ENCODE results near the gene LTBP2.

The LTBP2 gene

DNA sequence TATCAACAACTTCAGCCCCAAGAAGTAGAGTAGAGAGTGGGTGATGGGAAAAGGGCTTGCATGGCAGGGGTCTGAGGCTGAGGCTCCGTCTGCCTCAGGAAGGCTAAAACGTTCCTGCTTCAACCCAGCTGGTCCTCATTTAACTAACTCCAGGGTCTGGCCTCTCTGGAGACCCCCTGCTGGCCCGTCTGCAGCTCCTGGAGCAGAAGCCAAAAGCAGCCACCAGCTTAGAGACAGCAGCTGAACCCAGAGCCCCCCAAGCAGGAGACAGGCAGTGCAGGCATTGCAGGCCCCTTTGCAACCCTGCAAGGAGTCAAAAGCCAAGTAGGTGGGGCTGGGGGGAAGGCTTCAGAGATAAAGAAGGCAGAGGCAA, 25.1 kb upstream of the LTBP2 start:
- DNase-seq, result no peak

DNA sequence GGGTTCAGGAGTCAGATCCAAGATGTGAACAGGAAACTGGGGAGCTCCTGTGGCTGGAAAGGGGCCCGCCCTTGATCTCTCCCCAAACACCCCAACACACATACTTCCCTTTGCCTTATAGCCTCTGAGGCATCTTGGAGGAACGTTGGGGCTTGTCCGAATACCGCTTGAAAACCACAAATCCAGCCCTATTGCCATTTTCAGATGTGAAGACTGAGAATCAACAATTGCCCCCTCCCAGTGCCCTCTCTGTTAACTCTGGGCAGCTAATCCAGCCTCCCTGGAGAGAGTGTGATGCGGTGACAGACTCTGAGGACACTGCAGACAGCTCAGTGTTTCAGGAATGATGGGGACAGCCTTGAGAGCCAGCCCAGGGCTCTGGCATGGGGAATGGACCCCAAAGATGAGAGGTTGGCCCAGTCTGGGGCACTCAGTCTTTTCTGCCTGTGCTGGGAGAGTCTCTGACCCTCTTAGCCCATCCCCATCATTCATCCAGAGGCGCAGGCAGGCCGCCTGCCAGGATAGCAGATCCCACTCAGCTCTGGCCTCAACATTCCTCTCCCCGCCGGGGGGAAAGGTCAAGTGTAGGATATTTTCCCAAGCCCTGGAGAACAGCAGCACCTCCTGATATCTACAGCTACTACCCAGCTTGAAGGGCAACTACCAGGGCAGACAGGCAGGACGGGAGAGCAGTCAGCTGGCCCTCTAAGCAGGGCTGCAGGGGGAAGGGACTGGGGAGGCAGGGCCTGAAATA, 24.6 kb upstream of the LTBP2 start:
- DNase-seq, result no peak

DNA sequence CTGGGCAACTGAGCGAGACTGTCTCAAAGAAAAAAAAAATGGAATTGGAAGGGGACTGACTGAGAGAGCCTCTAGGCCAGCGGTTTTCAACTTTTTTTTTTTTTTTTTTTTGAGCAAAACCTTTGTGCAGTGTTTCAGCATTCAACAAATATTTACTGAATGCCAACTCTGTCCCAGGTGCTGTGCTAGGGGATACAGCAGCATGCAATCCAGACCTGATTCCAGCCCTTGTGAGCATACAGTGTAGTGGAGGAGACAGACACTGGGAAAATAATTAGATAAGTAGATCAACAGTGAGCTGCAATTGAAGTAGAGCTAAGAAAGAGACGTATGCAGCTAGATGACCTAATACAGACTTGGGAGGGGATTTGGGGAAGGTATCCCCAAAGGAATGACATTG, 23.8 kb upstream of the LTBP2 start:
- no peak for DNase-seq

DNA sequence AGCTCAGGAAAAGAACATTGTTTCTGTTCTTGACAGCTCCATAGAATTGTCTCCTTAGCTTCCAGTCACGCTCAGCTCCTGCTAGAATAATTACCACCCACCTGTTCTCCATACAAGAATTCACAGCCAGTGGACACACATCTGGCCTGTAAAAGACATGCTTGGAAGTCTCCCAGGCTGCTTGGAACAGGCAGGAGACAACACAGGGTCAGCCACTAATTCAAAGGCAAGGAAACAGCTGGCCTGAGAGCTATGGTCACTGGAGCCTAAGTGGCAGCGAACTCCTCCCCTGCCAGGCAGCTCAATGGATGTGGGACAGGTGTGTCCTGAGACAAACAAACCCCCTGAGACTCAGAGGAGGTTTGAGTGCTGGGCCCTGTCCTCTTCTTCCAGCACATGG, 22.9 kb upstream of the LTBP2 start:
- DNase-seq, result no peak

DNA sequence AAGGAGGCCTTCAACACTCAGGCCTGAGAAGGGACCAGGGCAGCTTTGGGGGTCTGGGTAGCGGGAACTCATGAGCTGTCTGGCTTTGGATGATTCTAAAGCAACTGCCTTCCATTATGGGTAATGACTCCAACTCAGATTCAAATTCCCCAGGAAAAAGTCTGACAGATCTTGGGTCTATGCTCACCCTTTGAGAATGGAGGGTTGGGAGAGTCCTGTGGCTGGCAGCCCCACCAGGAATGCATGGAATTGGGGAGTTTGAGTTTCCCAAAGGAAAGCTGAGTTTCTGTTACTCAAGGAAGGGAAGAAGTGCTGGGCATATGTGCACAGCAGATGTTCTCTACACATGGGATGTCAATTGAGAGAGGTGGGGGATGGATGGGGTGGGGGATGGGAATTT, 22.4 kb upstream of the LTBP2 start:
- DNase-seq, result no peak

DNA sequence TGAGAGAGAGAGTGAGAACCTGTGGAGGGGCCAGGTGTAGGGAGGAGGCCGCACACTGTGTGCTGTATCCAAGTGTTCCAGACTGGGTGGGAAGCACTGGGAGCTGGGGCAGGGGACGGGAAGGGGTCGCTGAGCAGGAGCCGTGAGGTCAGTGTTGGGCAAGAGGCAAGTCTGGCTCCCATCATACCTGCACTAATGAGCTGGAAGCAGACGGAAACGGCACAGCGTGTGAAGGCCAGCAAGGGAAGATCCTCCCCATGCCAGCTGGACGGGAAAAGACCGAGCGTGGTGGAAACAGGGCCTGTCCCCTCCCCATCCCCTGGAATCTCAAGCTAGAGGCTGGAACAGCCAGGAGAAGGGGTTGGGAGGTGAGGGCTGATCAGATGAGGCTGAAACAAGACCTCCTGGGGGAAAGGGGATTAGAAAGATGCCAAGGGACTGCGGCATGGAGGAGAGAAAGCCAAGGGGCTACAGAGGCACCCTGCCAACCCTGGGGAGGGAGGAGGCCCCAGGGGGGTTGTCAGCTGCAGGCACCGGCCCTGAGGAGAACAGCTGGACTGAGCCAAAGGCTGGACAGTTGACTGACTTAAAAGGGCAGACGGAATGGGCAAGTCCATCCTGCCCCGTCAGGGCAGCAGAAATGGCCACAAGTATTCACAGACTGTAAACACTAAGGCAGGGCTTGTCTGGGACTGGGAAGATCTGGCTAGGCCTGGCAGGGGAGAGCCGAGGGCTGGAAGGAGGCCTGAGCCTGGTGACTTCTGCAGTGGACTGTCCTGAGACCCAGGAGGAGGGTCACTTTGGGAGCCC, 19.0 kb upstream of the LTBP2 start:
- DNase-seq, result no peak

DNA sequence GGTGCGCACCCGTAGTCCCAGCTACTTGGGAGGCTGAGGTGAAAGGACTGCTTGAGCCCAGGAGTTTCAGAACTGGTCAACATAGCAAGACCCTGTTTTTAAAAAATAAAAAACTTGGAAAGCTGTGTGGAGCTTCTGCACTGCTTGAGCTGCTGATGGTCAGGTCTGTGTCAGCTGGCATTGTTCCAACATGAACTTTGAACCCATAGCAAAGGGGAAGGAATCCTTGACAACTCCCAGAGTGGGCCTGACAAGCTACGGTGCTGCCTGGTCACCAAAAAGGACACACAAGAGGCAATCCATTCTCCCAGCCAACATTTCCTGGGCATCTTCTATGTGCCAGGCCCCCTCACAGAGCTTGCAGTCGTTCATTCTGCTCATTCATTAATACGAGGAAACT, 16.4 kb upstream of the LTBP2 start:
- no peak for DNase-seq

DNA sequence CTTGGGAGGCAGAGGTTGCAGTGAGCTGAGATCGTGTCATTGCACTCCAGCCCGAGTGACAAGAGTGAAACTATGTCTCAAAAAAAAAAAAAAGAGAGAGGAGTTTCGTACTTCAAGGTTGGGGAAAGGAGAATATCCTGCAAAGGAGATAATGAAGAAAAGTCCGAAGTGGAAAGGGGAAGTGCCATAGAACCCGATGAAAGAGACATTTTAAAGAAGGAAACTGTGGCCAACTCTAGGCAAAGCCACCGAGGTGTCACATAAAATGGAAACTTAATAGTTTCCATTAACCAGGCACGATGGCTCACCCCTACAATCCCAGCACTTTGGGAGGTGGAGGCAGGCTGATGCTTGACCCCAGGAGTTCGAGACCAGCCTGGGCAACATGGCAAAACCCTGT, 15.0 kb upstream of the LTBP2 start:
- DNase-seq, result no peak

DNA sequence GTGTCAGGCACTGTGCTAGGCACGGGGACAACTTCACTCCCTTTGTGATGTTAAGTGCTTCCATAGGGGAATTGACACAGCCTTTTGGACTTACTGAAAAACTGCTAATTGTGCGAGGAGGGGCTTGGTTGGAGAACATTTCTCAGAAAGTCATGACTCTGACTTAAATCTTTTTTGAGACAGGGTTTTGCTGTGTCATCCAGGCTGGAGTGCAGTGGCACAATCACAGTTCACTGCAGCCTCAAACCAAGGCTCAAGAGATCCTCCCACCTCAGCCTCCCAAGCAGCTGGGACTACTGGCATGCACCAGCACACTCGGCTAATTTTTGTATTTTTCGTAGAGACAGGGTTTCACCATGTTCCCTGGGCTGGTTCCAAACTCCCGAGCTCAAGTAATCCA, 10.2 kb upstream of the LTBP2 start:
- no peak for DNase-seq

DNA sequence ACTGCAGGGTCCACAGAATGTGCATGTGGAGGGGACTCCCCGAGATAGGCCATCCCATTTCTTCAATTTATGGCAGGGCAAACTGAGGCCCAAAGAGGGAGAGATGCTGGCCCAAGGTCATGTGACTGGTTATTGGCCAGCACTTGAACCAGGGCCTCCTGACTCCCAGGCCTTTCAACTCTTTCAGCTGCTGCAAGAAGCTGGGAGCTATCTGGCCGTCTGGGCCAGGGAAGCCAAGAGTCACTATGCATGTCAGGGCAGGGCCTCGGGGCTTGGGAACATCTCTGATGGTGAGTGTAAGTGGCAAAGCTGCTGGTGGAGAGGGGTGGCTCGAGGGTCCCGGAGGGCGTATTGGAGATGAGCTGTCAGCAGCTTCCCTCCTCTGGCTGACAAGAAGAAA, 9.5 kb upstream of the LTBP2 start:
- no peak for DNase-seq

DNA sequence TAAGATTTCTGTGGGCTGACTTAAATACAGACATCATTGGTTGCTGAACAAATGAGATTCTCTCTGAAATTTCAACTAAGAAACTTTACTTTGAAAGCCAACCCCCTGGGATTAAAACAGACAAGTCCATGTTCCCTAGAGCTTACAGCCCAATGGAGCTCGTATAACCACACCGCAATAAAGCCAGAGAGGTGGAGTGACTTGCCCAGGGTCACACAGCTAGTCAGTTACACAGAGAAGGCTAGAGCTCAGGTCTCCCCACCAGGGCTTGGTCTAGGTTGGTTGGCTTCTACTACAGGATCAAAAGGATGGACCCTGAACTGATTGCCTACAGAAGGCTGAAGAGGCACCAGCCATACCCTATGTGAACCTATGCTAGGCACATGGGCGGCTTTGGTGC, 8.9 kb upstream of the LTBP2 start:
- no peak for DNase-seq

DNA sequence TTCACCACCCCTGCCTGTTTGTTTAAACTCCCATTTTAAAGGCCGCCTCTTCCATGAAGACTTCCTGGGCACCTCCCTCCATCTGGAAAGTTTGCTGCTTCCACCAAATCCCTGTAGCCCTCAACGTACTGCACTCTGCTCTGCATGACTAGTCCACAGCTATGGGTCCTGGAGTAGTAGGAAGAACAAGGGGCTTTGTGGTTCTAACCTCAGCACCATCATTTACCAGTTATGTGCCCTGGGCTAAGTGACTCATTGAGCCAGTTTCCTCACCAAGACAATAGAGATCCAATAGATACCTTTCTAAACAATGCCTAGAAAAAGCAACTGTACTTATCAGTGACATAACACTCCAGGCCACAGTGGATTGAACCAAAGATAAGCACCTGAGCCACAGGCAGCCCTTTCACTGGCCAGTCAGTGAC, 8.5 kb upstream of the LTBP2 start:
- peak; percentile 13 for DNase-seq

DNA sequence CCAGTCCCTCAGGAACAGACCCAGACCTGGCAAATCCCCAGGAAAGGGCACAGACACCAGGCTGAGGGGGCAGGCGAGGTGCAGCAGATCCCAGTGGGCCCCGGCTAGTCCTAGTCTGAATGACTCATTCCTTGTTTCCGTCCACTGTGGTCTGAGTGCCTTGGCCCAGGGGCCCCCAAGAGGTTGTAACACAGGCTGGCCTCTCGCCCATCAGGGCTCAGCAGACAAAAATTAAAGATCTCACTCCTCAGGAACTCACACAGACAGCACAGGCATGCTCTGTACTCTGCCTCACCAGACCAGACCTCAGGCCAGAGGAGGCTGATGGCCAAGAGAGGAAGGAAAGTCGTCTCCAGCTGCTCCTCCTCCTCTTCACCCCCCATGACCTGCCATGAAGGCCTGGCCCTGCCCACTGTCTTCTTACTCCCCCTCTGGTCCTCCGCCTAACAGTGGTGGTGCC, 7.7 kb upstream of the LTBP2 start:
- no peak for DNase-seq

DNA sequence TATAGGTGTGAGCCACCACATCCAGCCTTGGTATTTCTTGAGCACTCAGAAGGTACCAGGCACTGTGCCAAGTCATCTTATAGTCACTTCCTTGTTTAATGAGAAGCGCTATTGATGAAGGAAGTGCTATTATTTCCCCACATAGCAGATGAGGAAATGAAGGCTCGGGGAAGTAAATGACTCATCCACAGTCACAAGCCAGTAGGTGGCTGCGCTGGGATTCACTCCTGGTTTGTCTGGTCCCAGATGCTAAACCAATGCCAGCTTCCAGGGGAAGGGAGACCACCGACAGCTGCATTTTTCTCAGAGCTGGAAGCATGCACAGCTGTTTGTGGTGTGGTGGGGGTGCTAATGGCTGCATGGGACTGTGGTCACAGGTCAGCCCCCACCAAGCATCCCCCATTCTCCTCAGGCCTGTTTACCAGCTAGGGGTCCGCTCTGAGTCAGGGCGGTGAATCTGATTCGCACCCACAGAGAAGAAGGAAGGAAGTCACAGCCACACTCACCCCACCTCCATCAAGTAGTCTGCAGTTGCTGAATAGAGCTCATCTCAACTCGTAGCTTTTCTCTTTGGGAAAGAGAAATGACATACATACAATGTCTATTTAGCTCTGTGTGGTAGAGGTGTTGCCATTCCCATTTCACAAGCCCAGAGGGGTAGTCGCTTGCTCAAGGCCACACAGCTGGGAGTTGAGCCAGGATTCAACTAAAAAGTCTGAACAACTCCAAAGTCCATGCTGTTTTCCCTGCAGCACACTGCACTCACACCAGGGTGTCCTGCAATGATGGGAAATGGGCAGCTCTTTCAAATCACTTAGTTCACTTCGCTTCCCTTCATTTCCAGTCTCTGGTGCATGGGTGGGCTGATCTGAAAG, 6.3 kb upstream of the LTBP2 start:
- DNase-seq, result peak; percentile 68

DNA sequence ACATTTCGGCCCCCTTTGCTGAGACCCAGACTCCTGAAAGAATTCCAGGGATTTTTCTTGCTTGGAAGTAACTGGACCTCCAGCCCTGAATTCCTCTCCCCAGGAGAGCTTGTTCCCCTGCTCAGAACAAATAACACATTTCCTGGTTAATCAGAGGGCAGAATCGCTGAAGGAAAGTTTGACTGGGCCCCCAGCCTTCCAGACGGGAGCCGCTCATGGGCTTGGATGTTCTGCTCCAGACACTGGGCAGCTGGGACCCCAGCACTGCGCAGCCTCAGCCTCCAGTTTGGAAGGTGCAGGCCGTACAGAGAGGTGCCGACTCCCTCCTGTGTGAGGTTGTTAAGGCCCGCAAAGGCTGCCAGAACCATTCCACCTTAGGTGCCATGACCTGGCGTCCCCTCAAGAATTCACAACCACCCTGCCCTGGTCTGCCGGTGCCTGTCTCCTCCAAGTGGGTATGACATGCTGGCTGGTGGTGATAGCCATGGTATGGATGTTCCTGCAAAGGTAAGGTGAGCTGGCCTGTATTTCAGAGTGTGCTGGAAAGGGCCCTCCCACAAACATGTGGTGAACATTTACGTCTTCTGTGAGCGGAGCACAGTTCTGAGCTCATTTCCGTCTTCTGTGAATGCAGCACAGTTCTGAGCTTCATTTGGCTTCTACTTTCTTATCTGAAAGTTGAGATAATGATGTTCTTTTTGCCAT, 5.1 kb upstream of the LTBP2 start:
- no peak for DNase-seq

DNA sequence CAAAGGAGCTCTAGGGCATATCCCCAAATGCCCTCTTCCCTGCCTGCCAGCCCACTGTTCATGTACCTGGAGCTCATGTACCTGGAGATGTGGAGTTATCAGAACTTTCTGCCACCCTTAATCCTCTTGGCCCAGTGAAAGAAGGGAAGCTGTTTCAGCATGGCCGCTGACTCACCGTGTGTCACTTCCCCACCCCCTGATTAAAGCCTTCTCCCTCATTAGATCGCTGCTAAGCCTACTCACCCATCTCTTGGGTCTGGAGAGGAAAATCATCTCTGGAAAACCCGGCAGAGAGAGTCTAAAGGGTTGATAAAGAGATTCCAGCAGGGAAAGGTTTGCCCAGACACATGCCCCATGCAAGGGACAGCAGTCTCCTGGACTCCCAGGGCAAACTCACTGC, 4.5 kb upstream of the LTBP2 start:
- DNase-seq, result no peak

DNA sequence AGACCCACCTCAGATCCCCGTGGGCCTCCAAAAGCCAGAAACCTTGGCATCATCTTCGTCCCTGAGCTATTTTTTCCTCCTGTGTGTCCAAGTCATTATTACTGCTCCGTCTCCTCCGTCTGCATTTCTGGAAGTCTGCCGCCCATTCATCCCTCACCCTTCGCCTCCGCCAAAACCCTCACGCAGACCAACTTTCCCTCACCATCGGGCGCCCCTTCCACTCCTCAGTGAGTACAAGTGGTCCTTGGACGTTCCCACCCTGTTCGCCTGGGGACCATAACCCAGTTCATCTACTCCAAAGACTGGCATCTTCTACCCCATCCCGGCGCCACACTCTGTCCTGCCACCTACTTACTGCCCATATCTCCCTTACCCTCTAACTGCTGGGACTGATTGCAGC, 3.7 kb upstream of the LTBP2 start:
- no peak for DNase-seq

DNA sequence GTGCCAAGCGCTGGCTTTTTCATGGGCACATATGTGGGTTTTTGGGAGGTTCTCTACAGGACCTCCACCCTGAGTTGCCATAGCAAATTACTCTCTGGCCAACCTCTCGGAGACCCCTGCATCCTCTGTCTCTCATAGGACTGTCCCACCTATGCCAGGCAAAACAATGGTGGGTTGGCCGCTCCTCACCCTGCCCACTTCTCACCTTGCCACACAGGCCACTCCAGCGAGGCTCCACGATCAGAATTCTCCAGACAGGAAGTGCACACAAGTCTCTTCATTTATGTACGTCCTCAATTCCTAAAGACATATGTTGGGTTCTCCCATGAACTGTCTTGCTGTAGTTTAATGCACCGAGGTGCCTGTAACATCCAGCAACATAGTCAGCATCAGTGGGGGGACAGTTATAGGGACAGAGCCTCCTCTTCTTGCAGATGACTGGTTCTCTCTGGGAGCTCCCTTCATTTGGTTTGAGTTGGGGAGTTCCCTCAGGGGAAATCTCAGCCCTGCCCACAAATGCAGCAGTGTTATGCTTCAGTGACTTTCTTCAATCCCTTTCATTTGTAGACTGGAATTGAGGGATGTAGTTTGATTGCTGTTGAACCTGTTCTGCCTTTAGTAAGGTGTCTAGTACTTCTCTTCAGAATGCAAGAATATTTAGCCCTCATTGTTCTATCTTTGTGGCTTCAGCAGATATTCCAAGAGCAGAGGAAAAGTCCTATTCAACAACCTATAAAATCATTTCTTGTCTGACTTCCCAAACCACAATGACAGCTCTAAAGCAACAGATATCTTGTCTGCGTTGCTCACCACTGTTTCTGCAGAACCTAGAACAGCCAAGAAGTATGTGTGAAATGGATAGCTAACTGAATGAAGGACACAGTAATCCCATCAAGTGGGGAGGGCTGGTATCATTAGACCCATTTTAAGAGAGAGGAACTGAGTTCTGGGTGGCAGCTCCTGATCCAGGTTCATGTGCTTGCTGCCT, 2.8 kb upstream of the LTBP2 start:
- no peak for DNase-seq

DNA sequence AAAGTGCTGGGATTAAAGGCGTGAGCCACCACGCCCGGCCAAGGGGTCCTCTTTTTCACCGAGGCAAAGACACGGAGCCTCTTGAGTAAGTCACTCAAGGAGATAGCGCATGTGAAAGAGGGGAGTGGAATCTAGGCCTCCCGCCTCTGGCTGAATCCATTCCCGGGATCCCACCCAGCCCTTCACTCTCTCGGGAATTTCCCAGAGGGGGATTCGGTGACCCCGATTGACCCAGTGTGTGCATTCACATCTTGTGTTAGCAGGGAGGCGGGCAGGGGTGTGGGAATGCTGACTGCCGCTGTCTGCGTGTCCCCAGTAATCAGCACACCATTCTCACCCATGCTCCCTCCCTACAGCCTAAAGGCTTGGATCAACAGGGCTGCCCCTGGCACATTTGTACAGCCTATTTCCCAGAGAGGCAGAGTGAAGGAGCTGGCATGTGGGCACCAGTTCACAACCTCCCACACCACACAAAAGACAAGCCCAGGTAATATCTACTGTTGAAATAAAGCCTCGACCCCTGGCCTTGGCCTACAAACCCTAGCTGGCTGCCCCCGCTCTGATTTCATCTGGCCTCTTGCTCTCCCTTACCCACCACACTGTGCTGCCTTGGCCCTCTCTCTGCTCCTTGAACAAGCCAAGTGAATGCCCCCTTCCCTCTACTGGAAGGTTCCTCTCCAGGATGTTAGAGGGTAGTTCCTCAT, 1.3 kb upstream of the LTBP2 start:
- DNase-seq, result no peak

DNA sequence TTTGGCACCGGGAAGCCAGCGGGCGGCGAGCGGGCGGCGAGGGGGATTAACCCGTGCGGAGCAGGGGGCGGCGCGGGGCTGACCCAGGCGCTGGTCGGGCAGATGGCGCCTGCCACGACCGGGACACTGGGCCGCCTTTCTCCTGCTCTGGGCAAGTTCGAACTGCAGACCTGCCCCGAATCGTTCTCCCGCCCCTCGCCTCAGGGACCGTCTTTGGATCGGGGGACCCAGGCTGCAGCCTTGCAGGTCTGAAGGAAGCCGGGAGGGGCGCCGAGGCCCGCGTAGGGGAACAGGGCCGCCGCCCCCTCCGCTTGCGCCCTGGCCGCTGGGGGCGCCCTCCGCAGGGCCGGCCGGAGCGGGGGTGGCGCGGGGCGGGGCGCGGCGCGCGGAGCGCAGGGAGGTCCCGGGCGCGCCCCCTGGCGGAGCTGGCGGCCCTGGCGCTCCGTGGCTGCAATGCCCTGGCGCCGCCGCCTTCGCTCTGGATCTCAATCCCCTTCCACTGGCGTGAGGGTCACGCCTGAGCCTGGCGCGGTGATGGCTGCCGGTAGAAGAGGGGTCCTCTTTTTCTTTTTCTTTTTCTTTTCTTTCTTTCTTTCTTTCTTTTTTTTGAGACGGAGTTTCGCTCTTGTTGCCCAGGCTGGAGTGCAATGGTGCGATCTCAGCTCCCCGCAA, 449 bp upstream of the LTBP2 start:
- peak; percentile 84 for DNase-seq

Data from central memory CD4-positive, alpha-beta T cell (primary cell).